Esophagus mucosa (tissue), 1 donor: ENCODE measurements around the gene TTC14. TPM values are rescaled to one million over a fixed set of nuclear protein-coding genes. Genes with fewer than 3 reads are reported as not detected.

Source experiments
- ATAC-seq: fragments of 200-7000 bp; cut with Tn5 transposase; one replicate; pipeline ENCODE4 v1.9.1; 2020
- total RNA-seq: library from RNA; stranded (reverse); gene quantifications from one replicate; pipeline ENCODE4 v1.2.4, GENCODE V29; 2023
- donor health status: DM: yes; HTN: yes; CAD: no.

Gene TTC14
- total RNA-seq, 1 donor from 2014 or later = 14.2 TPM

DNA sequence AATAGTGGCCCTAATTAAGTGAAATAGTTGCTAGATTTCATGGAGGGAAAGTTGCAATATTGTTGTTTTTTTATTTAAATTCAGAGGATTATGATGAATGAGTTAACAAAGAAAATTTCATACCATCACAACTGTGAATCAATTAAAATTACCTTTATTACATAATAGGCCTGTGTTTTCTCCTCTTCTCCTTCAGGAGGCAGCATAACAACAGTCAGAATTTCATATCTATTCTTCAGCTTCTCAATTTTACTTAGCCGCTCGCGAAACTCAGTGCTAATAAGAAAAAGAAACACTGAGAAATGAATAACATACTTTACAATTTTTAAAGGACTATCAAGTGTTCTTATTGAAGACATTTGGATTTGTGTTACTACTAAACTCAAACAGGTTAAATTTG, 29.4 kb downstream of the TTC14 start:
- no peak for ATAC-seq

DNA sequence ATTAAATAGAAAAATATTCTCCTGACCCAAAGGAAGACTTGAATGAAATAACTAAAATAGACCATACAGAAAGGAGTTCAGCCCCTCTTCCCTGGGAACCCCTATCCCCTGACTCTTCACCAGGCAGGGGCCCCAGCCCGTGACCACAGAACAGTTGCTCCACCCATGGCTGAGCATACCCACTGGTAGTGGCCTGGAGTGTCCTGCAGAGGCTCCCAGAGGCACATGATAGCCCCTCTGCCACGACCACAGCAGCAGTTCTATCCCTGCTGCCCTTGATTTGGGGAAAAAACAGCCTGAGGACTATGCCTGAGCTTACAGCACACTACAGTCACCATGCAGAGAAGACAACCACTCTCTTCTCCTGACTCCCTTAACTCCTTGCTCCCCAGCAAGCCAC, 31.8 kb downstream of the TTC14 start:
- no peak for ATAC-seq

DNA sequence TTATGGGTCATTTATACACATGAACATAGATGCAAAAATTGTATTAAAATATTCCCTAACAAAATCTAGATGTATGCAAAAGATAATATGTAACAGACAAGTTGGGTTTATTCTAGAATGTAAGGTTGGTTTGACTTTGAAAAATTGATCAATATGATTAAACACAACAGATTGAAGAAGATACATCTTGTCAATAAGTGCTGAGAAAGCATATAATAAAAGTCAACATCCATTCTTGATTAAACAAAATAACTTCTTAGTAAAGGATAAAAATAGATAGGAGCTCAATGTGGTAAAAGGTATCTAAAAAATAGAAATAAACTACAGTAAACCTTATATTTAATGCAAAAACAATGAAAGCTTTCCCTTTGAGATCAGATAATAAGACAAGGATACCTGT, 39.0 kb downstream of the TTC14 start:
- no peak for ATAC-seq

DNA sequence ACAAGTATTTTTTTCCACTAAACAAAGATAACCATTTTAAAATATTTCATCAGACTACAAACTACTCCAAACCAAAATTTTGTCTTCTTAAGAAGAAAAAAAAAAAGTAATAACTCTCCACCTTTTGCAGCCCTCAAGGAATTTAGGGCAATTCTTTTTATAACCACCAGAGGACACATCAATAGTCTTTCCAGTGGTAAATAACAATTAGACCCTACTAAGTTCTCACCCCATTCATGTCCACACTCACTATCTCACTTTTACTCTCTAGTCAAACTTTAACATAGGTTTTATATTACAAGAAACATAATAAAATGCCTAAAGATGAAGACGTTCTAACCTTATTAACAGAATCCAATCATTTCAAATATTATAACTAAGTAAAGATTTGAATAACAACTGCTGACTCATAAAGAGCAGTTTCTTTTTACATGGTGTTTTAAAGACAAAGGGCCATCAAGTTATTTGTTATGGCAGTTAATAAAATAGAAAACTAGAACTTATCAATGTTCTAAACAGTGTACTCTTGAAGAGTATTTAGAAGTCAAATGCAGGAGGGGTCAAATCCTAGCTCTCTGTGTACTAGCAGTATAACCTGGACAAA, 44.3 kb downstream of the TTC14 start:
- ATAC-seq = no peak

DNA sequence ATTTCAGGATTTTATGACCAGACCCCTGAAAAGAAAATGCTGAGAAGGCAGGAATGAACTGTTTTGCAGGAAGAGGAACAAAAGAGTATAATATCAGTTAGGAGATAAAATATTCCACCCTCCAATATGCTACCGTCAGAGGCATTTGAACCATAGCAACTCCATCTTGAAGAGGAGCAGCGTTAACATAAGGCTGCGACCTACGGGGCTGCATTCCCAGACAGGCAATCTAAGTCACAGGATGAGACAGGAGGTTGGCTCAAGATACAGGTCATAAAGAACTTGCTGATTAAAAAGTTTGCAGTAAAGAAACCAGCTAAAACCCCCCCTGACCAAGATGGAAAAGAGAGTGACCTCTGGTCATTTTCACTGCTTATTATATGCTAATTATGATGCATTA, 54.4 kb downstream of the TTC14 start:
- no peak for ATAC-seq

DNA sequence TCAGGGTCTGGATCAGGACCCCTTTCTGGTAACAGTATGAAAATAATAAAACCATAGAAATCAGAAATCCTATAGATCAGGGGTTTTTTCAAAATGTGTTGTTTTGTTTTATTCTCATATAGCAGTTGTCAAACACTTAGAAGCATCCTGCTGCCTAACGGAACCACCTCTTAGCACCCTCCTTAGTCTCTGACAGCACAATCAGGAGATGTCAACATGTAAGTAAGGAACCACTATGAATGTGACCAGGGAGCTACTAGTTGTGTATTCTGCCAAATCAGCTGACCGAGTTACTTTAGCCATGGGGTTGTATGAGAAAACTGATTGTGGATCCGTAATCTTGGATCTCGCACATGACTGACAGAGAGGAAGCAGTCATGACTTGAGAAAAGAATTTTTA, 55.1 kb downstream of the TTC14 start:
- ATAC-seq = no peak

Other genes starting within 250 kb of the TTC14 start
- gene CCDC39, start 77.3 kb downstream of the TTC14 start, total RNA-seq = not detected